ENCODE measurements around the gene LHFPL3.

Gene LHFPL3

DNA sequence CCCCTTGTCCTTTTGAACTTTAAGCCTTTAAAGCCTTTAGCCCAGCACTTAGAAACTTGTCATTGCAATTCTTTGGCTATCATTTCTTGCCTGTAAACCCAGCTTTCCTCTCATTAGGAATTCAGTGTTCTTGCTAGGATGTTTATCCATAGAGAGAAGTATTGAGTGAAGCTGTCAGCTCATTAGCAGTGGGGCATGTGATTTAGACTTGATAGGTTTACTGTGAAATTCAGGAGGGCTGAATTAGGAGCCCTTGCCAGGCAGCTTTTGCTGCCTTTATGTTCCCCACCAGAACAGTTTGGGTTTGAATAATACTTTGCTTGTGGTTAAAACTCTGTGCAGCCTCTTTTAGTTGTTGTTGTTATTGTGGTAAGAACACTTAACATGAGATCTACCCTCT is 39.5 kb downstream of the LHFPL3 start:
- H3K4me3 ChIP-seq (ENCODE audit: low read length), result no peak overlapping the region
- no peak overlapping the region for H3K4me2 ChIP-seq (ENCODE audit: low read length)
- H3K9me3 ChIP-seq (ENCODE audit: control insufficient read depth, insufficient read depth, low read length), result no peaks in the 10 kb centered on the region
- no peaks in the 10 kb centered on the region for H3K4me1 ChIP-seq (ENCODE audit: control insufficient read depth, low read length)
- no peaks in the 10 kb centered on the region for H4K20me1 ChIP-seq (ENCODE audit: control insufficient read depth, insufficient read depth, low read depth, low read length)
- TF ChIP-seq CTCF (IDR thresholded peaks at IDR 0.05; ENCODE audit: low read depth, low read length, poor library complexity, severe bottlenecking), result no peak
- TF ChIP-seq EZH2phosphoT487 (IDR thresholded peaks at IDR 0.05; ENCODE audit: borderline replicate concordance, low read length), result no peak
- no peaks in the 10 kb centered on the region for H3K36me3 ChIP-seq (ENCODE audit: control insufficient read depth, low read length)
- no peak overlapping the region for H3K27ac ChIP-seq (ENCODE audit: low read depth, low read length)
- no peaks in the 10 kb centered on the region for H3K79me2 ChIP-seq (ENCODE audit: control insufficient read depth, low read length)
- H3K27me3 ChIP-seq (ENCODE audit: control insufficient read depth, low read length), result peaks cover 5% of the 10 kb centered on the region; the same call in 1 of the 2 replicates
- H3F3A ChIP-seq (ENCODE audit: control insufficient read depth, insufficient read depth), result no peaks in the 10 kb centered on the region
- H3K9me2 ChIP-seq (replicated peaks; ENCODE audit: control insufficient read depth, low read length), result no peaks in the 10 kb centered on the region

DNA sequence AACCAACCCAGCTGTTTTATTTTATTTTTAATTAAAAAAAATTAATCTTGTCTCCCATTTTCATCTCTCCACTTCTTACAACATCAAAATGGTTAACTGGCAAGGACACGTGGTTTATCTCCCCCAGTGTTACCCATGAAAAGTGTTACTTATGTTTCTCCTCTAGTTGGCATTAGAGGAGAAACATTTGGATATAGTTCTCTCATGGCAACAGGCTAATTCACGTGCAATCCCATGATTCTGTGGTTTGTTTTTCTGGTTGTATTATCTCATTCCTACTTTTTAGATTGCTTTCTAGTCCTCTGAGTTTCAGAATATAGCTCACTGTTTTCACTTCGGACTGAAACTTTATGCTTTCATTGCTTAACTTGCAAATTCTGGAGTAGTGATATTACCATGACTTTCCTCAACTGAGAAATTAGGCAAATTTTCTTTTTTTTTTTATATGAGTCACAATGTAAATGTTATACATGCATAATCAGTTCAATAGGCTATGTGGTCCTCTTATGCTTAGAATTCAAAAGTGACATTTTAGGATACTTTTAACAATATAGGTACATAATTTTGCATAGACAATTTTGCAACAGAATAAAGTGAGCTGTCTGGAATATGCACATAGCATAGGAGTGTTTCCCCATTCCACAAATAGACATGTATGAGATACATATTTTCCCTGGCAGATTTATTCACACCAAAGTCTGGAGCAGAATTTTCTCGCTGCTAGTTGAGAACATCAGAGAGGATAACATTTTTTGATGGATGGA is 43.0 kb downstream of the LHFPL3 start:
- Histone ChIP-seq H3K79me2 (ENCODE audit: control insufficient read depth, low read length) (no peaks in the 10 kb centered on the region), H3K4me2 (ENCODE audit: low read length) (no peak overlapping the region), H4K20me1 (ENCODE audit: control insufficient read depth, insufficient read depth, low read depth, low read length) (no peaks in the 10 kb centered on the region), H3K4me1 (ENCODE audit: control insufficient read depth, low read length) (no peaks in the 10 kb centered on the region), H3K9me2 (replicated peaks; ENCODE audit: control insufficient read depth, low read length) (no peaks in the 10 kb centered on the region), H3K27me3 (ENCODE audit: control insufficient read depth, low read length) (peaks cover 5% of the 10 kb centered on the region; the same call in 1 of the 2 replicates), H3K9me3 (ENCODE audit: control insufficient read depth, insufficient read depth, low read length) (no peaks in the 10 kb centered on the region), H3K36me3 (ENCODE audit: control insufficient read depth, low read length) (no peaks in the 10 kb centered on the region), H3K27ac (ENCODE audit: low read depth, low read length) (no peak overlapping the region), H3F3A (ENCODE audit: control insufficient read depth, insufficient read depth) (no peaks in the 10 kb centered on the region), H3K4me3 (ENCODE audit: low read length) (no peak overlapping the region)
- TF ChIP-seq EZH2phosphoT487 (IDR thresholded peaks at IDR 0.05; ENCODE audit: borderline replicate concordance, low read length), result no peak
- no peak for TF ChIP-seq CTCF (IDR thresholded peaks at IDR 0.05; ENCODE audit: low read depth, low read length, poor library complexity, severe bottlenecking)

- no peaks in the 10 kb centered on the region for H3K9me2 ChIP-seq (replicated peaks; ENCODE audit: control insufficient read depth, low read length)
- no peak overlapping the region for H3K27ac ChIP-seq (ENCODE audit: low read depth, low read length)
- no peak for TF ChIP-seq EZH2phosphoT487 (IDR thresholded peaks at IDR 0.05; ENCODE audit: borderline replicate concordance, low read length)
- no peak for TF ChIP-seq CTCF (IDR thresholded peaks at IDR 0.05; ENCODE audit: low read depth, low read length, poor library complexity, severe bottlenecking)
- H3K4me1 ChIP-seq (ENCODE audit: control insufficient read depth, low read length), result no peaks in the 10 kb centered on the region
- H3K9me3 ChIP-seq (ENCODE audit: control insufficient read depth, insufficient read depth, low read length), result no peaks in the 10 kb centered on the region
- no peaks in the 10 kb centered on the region for H4K20me1 ChIP-seq (ENCODE audit: control insufficient read depth, insufficient read depth, low read depth, low read length)
- H3K27me3 ChIP-seq (ENCODE audit: control insufficient read depth, low read length), result peaks cover 5% of the 10 kb centered on the region; the same call in 1 of the 2 replicates
- no peak overlapping the region for H3K4me2 ChIP-seq (ENCODE audit: low read length)
- H3F3A ChIP-seq (ENCODE audit: control insufficient read depth, insufficient read depth), result no peaks in the 10 kb centered on the region
- H3K4me3 ChIP-seq (ENCODE audit: low read length), result no peak overlapping the region
- H3K36me3 ChIP-seq (ENCODE audit: control insufficient read depth, low read length), result no peaks in the 10 kb centered on the region
- no peaks in the 10 kb centered on the region for H3K79me2 ChIP-seq (ENCODE audit: control insufficient read depth, low read length)
Measured at GRCh38 chr7:104371980-104372357, 43.6 kb downstream of the LHFPL3 start.
